Uterus (tissue), 2 donors: ENCODE data around the gene TMEM269.

ENCODE experiments used
- POLR2A ChIP-seq, 2 donors: fragments of 450-650 bp; IDR thresholded peaks; one replicate each; pipeline ENCODE4 v1.6.1; 2016; ENCODE audit warnings: antibody characterized with exemption in 2 of 2, mild to moderate bottlenecking in 1 of 2, moderate library complexity in 1 of 2
- TF ChIP-seq, protein P1 (sequence below), 4 experiments: fragments of 200-600 bp in 2 of 4; fragments of 450-650 bp in 2 of 4; sonication (generic) in 2 of 4; IDR thresholded peaks; one replicate each; pipeline ENCODE4 v1.5.1; 2016 to 2019; ENCODE audit warnings: antibody characterized with exemption in 4 of 4, mild to moderate bottlenecking in 2 of 4, moderate library complexity in 1 of 4

DNA sequence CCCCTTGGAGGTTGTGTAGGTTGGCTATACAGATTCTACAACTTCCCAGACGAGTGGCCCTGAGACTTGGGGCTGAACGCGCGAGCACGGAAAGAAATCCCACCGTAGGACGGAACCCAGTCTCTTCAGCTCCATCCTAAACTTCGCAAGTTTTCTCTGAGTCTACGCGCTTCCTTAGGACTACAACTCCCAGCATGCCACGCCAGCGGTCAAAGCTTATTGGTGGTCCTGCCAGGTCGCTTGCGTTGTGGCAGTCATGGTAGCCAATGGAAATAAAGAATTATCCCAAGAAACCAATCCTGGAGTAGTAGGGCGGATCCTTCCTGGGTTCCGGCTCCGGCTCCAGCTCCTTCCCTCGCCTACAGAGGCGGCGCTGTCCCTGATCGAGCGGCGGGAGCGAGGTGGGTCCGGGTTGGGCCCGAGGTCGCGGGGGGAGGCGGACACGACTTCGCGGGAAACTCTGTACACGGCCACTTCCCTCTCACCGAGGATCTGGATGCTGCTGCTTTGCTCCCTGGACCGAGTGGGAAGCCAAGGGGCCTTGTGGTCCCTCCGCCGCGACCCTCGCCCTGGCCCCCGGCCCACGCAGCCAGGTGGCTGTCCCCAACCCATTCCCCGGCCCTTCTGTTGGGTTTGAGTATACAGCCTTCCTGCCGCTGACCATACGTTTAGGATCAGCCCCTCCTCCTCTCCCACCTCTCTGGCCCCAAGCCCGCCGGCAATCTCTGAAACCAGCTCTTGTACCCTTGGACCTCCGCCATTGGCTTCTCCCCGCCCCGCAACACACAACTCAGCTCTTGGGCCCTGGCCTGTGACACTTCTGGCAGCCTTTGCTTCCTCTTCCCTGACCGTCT is 61.7 kb downstream of the TMEM269 start, which contains the start of gene ZNF691:
- TF ChIP-seq, protein P1, sequence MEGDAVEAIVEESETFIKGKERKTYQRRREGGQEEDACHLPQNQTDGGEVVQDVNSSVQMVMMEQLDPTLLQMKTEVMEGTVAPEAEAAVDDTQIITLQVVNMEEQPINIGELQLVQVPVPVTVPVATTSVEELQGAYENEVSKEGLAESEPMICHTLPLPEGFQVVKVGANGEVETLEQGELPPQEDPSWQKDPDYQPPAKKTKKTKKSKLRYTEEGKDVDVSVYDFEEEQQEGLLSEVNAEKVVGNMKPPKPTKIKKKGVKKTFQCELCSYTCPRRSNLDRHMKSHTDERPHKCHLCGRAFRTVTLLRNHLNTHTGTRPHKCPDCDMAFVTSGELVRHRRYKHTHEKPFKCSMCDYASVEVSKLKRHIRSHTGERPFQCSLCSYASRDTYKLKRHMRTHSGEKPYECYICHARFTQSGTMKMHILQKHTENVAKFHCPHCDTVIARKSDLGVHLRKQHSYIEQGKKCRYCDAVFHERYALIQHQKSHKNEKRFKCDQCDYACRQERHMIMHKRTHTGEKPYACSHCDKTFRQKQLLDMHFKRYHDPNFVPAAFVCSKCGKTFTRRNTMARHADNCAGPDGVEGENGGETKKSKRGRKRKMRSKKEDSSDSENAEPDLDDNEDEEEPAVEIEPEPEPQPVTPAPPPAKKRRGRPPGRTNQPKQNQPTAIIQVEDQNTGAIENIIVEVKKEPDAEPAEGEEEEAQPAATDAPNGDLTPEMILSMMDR (IDR thresholded peaks at IDR 0.05), result peak; percentile 49 to 61 (median 52)
- peak; percentile 51 to 74 for TF ChIP-seq POLR2A (IDR thresholded peaks at IDR 0.05)
